Measurements from ENCODE around the gene WNT6.

Gene WNT6

DNA sequence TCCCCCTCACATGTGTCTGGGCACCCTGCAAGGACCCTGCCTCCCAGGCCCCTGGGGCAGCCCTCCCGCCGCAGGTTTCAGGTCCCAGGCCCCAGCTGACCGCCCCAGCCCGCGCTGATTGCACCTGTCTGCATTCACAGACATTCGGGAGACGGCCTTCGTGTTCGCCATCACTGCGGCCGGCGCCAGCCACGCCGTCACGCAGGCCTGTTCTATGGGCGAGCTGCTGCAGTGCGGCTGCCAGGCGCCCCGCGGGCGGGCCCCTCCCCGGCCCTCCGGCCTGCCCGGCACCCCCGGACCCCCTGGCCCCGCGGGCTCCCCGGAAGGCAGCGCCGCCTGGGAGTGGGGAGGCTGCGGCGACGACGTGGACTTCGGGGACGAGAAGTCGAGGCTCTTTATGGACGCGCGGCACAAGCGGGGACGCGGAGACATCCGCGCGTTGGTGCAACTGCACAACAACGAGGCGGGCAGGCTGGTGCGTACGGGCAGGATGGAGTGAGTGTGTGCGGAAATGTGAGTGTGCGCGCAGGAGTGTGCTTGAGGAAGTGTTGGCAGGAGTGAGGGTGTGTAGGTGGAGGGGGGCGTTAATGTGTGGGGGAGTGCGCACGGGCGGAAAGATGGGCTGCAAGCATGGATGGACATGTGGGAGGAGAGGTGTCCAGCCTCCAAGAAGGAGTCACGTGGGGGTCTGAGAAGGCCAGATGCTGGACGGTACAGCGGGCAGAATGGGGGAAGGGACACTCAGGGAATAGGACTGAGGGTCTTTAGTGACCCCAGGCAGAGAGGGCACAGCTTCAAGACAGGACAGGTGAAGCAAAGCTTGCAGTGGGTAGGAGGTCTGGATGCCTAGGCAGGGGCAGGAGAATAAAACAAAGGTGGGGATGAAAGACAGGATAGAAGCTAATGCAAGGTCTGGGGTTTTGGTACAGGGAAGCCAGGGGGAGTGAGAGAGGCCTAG lies 12.0 kb downstream of the WNT6 start:
- Histone ChIP-seq H3K4me3 (ENCODE audit: low read depth, low read length) (no peak overlapping the region), H3K4me1 (ENCODE audit: control insufficient read depth, insufficient read depth, low read length) (peaks cover 11% of the 10 kb centered on the region; the same call in 1 of the 2 replicates), H3K9ac (ENCODE audit: low read depth, low read length) (no peak overlapping the region), H3K27me3 (ENCODE audit: control insufficient read depth, insufficient read depth, low read length) (peaks cover 100% of the 10 kb centered on the region), H3K36me3 (ENCODE audit: control insufficient read depth, insufficient read depth, low read length) (no peaks in the 10 kb centered on the region), H3K9me3 (ENCODE audit: control insufficient read depth, insufficient read depth, low read length) (no peaks in the 10 kb centered on the region), H3K27ac (ENCODE audit: low read depth, low read length) (no peak overlapping the region)

- Histone ChIP-seq H3K9me3 (ENCODE audit: control insufficient read depth, insufficient read depth, low read length) (no peaks in the 10 kb centered on the region), H3K4me3 (ENCODE audit: low read depth, low read length) (peak overlapping the region; percentile 36; the same call in 1 of the 2 replicates), H3K9ac (ENCODE audit: low read depth, low read length) (no peak overlapping the region), H3K27ac (ENCODE audit: low read depth, low read length) (no peak overlapping the region), H3K27me3 (ENCODE audit: control insufficient read depth, insufficient read depth, low read length) (peaks cover 100% of the 10 kb centered on the region), H3K4me1 (ENCODE audit: control insufficient read depth, insufficient read depth, low read length) (peaks cover 16% of the 10 kb centered on the region), H3K36me3 (ENCODE audit: control insufficient read depth, insufficient read depth, low read length) (no peaks in the 10 kb centered on the region)
These were observed 13.2 kb downstream of the WNT6 start for GRCh38 chr2:218872645-218873358.

- Histone ChIP-seq H3K4me3 (ENCODE audit: low read depth, low read length) (peak overlapping the region; percentile 36; the same call in 1 of the 2 replicates), H3K9me3 (ENCODE audit: control insufficient read depth, insufficient read depth, low read length) (no peaks in the 10 kb centered on the region), H3K4me1 (ENCODE audit: control insufficient read depth, insufficient read depth, low read length) (peaks cover 21% of the 10 kb centered on the region), H3K36me3 (ENCODE audit: control insufficient read depth, insufficient read depth, low read length) (no peaks in the 10 kb centered on the region), H3K9ac (ENCODE audit: low read depth, low read length) (no peak overlapping the region), H3K27me3 (ENCODE audit: control insufficient read depth, insufficient read depth, low read length) (peaks cover 100% of the 10 kb centered on the region), H3K27ac (ENCODE audit: low read depth, low read length) (no peak overlapping the region)
These were observed 14.0 kb downstream of the WNT6 start for GRCh38 chr2:218873359-218874194.

GRCh38 chr2:218875692-218876246 lies 16.2 kb downstream of the WNT6 start:
- Histone ChIP-seq H3K27me3 (ENCODE audit: control insufficient read depth, insufficient read depth, low read length) (peaks cover 100% of the 10 kb centered on the region), H3K36me3 (ENCODE audit: control insufficient read depth, insufficient read depth, low read length) (no peaks in the 10 kb centered on the region), H3K27ac (ENCODE audit: low read depth, low read length) (no peak overlapping the region), H3K4me3 (ENCODE audit: low read depth, low read length) (no peak overlapping the region), H3K4me1 (ENCODE audit: control insufficient read depth, insufficient read depth, low read length) (peaks cover 31% of the 10 kb centered on the region), H3K9me3 (ENCODE audit: control insufficient read depth, insufficient read depth, low read length) (no peaks in the 10 kb centered on the region), H3K9ac (ENCODE audit: low read depth, low read length) (no peak overlapping the region)

GRCh38 chr2:218876562-218877219 lies 17.1 kb downstream of the WNT6 start:
- Histone ChIP-seq H3K4me3 (ENCODE audit: low read depth, low read length) (no peak overlapping the region), H3K9ac (ENCODE audit: low read depth, low read length) (no peak overlapping the region), H3K36me3 (ENCODE audit: control insufficient read depth, insufficient read depth, low read length) (no peaks in the 10 kb centered on the region), H3K9me3 (ENCODE audit: control insufficient read depth, insufficient read depth, low read length) (no peaks in the 10 kb centered on the region), H3K27me3 (ENCODE audit: control insufficient read depth, insufficient read depth, low read length) (peaks cover 100% of the 10 kb centered on the region), H3K27ac (ENCODE audit: low read depth, low read length) (no peak overlapping the region), H3K4me1 (ENCODE audit: control insufficient read depth, insufficient read depth, low read length) (peaks cover 35% of the 10 kb centered on the region)

DNA sequence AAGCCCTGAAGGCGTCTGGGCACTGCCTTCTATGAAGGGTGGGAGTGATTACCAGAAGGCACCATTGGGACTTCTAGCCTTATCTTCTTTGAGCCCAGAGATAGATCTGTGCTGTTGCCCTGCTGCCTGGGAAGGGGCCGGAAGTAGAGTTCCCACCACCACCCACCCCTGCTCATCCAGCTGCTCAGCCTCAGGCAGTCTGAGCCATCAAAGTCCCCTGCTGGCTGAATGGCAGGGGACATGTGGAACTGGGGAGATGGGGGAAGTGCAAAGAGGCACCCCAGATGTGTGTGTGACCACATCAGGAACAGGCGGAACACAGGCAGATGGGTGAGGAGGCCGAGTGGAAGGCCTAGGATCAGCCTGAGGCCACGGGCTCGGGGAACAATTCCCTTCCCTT lies 17.7 kb downstream of the WNT6 start:
- H3K4me3 ChIP-seq (ENCODE audit: low read depth, low read length): no peak overlapping the region
- peaks cover 100% of the 10 kb centered on the region for H3K27me3 ChIP-seq (ENCODE audit: control insufficient read depth, insufficient read depth, low read length)
- H3K9ac ChIP-seq (ENCODE audit: low read depth, low read length): no peak overlapping the region
- no peak overlapping the region for H3K27ac ChIP-seq (ENCODE audit: low read depth, low read length)
- H3K9me3 ChIP-seq (ENCODE audit: control insufficient read depth, insufficient read depth, low read length): no peaks in the 10 kb centered on the region
- H3K36me3 ChIP-seq (ENCODE audit: control insufficient read depth, insufficient read depth, low read length): no peaks in the 10 kb centered on the region
- peaks cover 35% of the 10 kb centered on the region for H3K4me1 ChIP-seq (ENCODE audit: control insufficient read depth, insufficient read depth, low read length)

DNA sequence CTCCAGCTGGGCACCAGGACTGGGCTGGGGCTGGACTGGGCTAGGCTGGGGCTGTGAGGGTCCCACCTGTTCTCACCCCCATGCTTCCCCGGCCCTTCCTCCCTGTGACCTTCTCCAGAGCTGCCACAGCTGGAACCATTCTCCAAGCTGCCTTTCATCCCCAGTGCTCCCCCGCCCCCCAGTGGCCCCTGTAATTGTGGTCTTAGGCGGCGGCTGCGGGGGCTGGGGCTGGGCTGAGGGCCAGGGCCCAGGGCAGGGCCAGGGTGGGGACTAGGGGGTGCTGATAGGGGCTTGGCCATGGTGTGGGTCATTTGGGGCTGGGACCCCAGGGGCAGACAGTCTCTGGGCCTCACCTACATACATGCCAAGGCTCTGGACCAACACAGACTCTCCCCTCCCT lies 18.3 kb downstream of the WNT6 start:
- Histone ChIP-seq H3K9ac (ENCODE audit: low read depth, low read length) (no peak overlapping the region), H3K27me3 (ENCODE audit: control insufficient read depth, insufficient read depth, low read length) (peaks cover 100% of the 10 kb centered on the region), H3K36me3 (ENCODE audit: control insufficient read depth, insufficient read depth, low read length) (no peaks in the 10 kb centered on the region), H3K4me1 (ENCODE audit: control insufficient read depth, insufficient read depth, low read length) (peaks cover 29% of the 10 kb centered on the region), H3K27ac (ENCODE audit: low read depth, low read length) (no peak overlapping the region), H3K9me3 (ENCODE audit: control insufficient read depth, insufficient read depth, low read length) (no peaks in the 10 kb centered on the region), H3K4me3 (ENCODE audit: low read depth, low read length) (no peak overlapping the region)

- H3K4me3 ChIP-seq (ENCODE audit: low read depth, low read length): no peak overlapping the region
- peaks cover 100% of the 10 kb centered on the region for H3K27me3 ChIP-seq (ENCODE audit: control insufficient read depth, insufficient read depth, low read length)
- peaks cover 23% of the 10 kb centered on the region for H3K4me1 ChIP-seq (ENCODE audit: control insufficient read depth, insufficient read depth, low read length)
- H3K36me3 ChIP-seq (ENCODE audit: control insufficient read depth, insufficient read depth, low read length): no peaks in the 10 kb centered on the region
- no peak overlapping the region for H3K9ac ChIP-seq (ENCODE audit: low read depth, low read length)
- H3K27ac ChIP-seq (ENCODE audit: low read depth, low read length): no peak overlapping the region
- no peaks in the 10 kb centered on the region for H3K9me3 ChIP-seq (ENCODE audit: control insufficient read depth, insufficient read depth, low read length)
These were observed 18.9 kb downstream of the WNT6 start for GRCh38 chr2:218878486-218878885.

GRCh38 chr2:218878926-218879761 lies 19.5 kb downstream of the WNT6 start:
- Histone ChIP-seq H3K9ac (ENCODE audit: low read depth, low read length) (no peak overlapping the region), H3K4me3 (ENCODE audit: low read depth, low read length) (no peak overlapping the region), H3K27me3 (ENCODE audit: control insufficient read depth, insufficient read depth, low read length) (peaks cover 100% of the 10 kb centered on the region)

More at GRCh38 chr2:218878926-218879761, 19.5 kb downstream of the WNT6 start:
- H3K36me3 ChIP-seq (ENCODE audit: control insufficient read depth, insufficient read depth, low read length): no peaks in the 10 kb centered on the region
- H3K9me3 ChIP-seq (ENCODE audit: control insufficient read depth, insufficient read depth, low read length): no peaks in the 10 kb centered on the region
- peaks cover 23% of the 10 kb centered on the region for H3K4me1 ChIP-seq (ENCODE audit: control insufficient read depth, insufficient read depth, low read length)
- no peak overlapping the region for H3K27ac ChIP-seq (ENCODE audit: low read depth, low read length)

All from HUES48 (cell line).